ENCODE measurements around the gene ANP32E. TPM values are rescaled to one million over a fixed set of nuclear protein-coding genes. Genes with fewer than 3 reads are reported as not detected.

The ANP32E gene
- total RNA-seq, 1 donor from 2014 or later, result 48.9 TPM

- peaks cover 54% of the 10 kb centered on the region for H3K79me2 ChIP-seq (ENCODE audit: insufficient read depth, low read length)
- H3K27me3 Mint-ChIP-seq (ENCODE audit: low read depth, unreplicated experiment), result no peaks in the 10 kb centered on the region
Observed at GRCh38 chr1:150235294-150235851, 539 bp downstream of the ANP32E start.

DNA sequence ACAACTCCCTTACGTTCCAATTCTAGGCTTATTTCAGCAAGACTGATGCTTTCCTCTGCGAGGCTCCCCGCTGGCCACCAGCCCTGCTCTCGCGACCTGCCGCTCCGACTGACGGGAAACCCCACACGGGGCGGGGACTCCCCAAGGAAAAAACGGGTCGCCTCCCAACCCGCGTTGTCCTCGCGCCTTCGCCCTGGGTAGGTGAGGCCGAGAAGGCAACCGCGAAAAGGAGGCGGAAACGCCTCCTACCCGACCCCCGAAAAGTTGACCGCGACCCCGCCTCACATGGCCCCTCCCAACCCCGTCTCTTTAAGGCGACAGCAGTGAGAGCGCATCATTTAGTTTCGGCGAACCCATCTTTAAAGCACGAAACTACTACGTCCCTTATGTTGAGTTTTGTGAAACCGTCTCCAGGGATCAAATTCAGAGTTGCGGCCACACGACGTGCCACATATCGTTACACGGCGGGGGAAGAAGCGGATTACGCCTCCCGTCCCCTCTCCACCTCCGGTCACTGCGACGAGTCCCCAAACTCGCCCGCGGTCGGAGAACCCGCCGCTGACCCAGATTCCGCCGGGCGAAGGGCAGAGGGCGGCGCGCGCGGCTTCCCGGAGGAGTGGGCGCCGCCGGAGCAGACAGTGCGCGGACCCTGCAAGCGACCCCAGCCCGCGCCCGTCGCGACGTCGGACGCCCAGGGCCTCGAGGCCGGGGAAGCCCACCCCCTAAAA, 1.2 kb downstream of the ANP32E start:
- H3K27ac ChIP-seq (ENCODE audit: low read depth, low read length), result peak overlapping the region; percentile 82
- no peak for TF ChIP-seq EZH2 (IDR thresholded peaks at IDR 0.05; ENCODE audit: insufficient read depth, low read length)
- TF ChIP-seq, protein P1, sequence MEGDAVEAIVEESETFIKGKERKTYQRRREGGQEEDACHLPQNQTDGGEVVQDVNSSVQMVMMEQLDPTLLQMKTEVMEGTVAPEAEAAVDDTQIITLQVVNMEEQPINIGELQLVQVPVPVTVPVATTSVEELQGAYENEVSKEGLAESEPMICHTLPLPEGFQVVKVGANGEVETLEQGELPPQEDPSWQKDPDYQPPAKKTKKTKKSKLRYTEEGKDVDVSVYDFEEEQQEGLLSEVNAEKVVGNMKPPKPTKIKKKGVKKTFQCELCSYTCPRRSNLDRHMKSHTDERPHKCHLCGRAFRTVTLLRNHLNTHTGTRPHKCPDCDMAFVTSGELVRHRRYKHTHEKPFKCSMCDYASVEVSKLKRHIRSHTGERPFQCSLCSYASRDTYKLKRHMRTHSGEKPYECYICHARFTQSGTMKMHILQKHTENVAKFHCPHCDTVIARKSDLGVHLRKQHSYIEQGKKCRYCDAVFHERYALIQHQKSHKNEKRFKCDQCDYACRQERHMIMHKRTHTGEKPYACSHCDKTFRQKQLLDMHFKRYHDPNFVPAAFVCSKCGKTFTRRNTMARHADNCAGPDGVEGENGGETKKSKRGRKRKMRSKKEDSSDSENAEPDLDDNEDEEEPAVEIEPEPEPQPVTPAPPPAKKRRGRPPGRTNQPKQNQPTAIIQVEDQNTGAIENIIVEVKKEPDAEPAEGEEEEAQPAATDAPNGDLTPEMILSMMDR (IDR thresholded peaks at IDR 0.05; ENCODE audit: insufficient read depth, low read depth, low read length), result no peak
- Mint-ChIP-seq H3K27me3 (ENCODE audit: low read depth, unreplicated experiment) (no peaks in the 10 kb centered on the region), H3K4me3 (ENCODE audit: unreplicated experiment) (peak overlapping the region; percentile 98), H3K4me1 (ENCODE audit: low read depth, unreplicated experiment) (no peaks in the 10 kb centered on the region), H3K36me3 (ENCODE audit: low read depth, unreplicated experiment) (no peaks in the 10 kb centered on the region), H3K27ac (ENCODE audit: unreplicated experiment) (peak overlapping the region; percentile 91), H3K9me3 (ENCODE audit: unreplicated experiment) (no peaks in the 10 kb centered on the region)
- FAIRE-seq, result no peak
- no peaks in the 10 kb centered on the region for H3K9me3 ChIP-seq (ENCODE audit: insufficient read depth, low read depth, low read length)
- peak overlapping the region; percentile 75 for H2AFZ ChIP-seq (ENCODE audit: low read depth, low read length)
- H4K20me1 ChIP-seq (ENCODE audit: insufficient read depth, low read length), result peaks cover 7% of the 10 kb centered on the region
- peaks cover 58% of the 10 kb centered on the region for H3K79me2 ChIP-seq (ENCODE audit: insufficient read depth, low read length)
- peaks cover 11% of the 10 kb centered on the region for H3K4me1 ChIP-seq (ENCODE audit: insufficient read depth, low read length)
- H3K4me3 ChIP-seq (ENCODE audit: insufficient read depth, low read depth, low read length), result peak overlapping the region; percentile 89
- peak; percentile 44 for DNase-seq (ENCODE audit: low read depth)
- peak overlapping the region; percentile 94 for H3K9ac ChIP-seq (ENCODE audit: low read length)
- peak overlapping the region; percentile 88 for H3K4me2 ChIP-seq (ENCODE audit: low read length)
- H3K27me3 ChIP-seq (ENCODE audit: insufficient read depth, low read length), result no peaks in the 10 kb centered on the region
- H3K36me3 ChIP-seq (ENCODE audit: insufficient read depth, low read length), result peaks cover 5% of the 10 kb centered on the region

More at GRCh38 chr1:150235294-150235851, 539 bp downstream of the ANP32E start:
- no peak for TF ChIP-seq EZH2 (IDR thresholded peaks at IDR 0.05; ENCODE audit: insufficient read depth, low read length)
- TF ChIP-seq, protein P1 (IDR thresholded peaks at IDR 0.05; ENCODE audit: insufficient read depth, low read depth, low read length), result no peak
- FAIRE-seq (no peak), DNase-seq (ENCODE audit: low read depth) (no peak)
- peaks cover 11% of the 10 kb centered on the region for H3K4me1 ChIP-seq (ENCODE audit: insufficient read depth, low read length)
- no peaks in the 10 kb centered on the region for H3K9me3 Mint-ChIP-seq (ENCODE audit: unreplicated experiment)
- peaks cover 5% of the 10 kb centered on the region for H3K36me3 ChIP-seq (ENCODE audit: insufficient read depth, low read length)
- H3K4me3 Mint-ChIP-seq (ENCODE audit: unreplicated experiment), result no peak overlapping the region
- peak overlapping the region; percentile 82 for H3K27ac ChIP-seq (ENCODE audit: low read depth, low read length)
- H3K9ac ChIP-seq (ENCODE audit: low read length), result peak overlapping the region; percentile 94
- H3K9me3 ChIP-seq (ENCODE audit: insufficient read depth, low read depth, low read length), result no peaks in the 10 kb centered on the region
- no peaks in the 10 kb centered on the region for H3K27me3 ChIP-seq (ENCODE audit: insufficient read depth, low read length)
- peaks cover 7% of the 10 kb centered on the region for H4K20me1 ChIP-seq (ENCODE audit: insufficient read depth, low read length)
- H3K4me3 ChIP-seq (ENCODE audit: insufficient read depth, low read depth, low read length), result peak overlapping the region; percentile 89
- no peak overlapping the region for H3K27ac Mint-ChIP-seq (ENCODE audit: unreplicated experiment)
- H2AFZ ChIP-seq (ENCODE audit: low read depth, low read length), result peak overlapping the region; percentile 75
- peak overlapping the region; percentile 88 for H3K4me2 ChIP-seq (ENCODE audit: low read length)
- H3K36me3 Mint-ChIP-seq (ENCODE audit: low read depth, unreplicated experiment), result no peaks in the 10 kb centered on the region
- H3K4me1 Mint-ChIP-seq (ENCODE audit: low read depth, unreplicated experiment), result no peaks in the 10 kb centered on the region

GRCh38 chr1:150234309-150234565, 1.7 kb downstream of the ANP32E start:
- H3K27me3 ChIP-seq (ENCODE audit: insufficient read depth, low read length), result no peaks in the 10 kb centered on the region
- H3K4me2 ChIP-seq (ENCODE audit: low read length), result peak overlapping the region; percentile 88
- DNase-seq (ENCODE audit: low read depth) (no peak), FAIRE-seq (no peak)
- Mint-ChIP-seq H3K27me3 (ENCODE audit: low read depth, unreplicated experiment) (no peaks in the 10 kb centered on the region), H3K4me1 (ENCODE audit: low read depth, unreplicated experiment) (no peaks in the 10 kb centered on the region), H3K27ac (ENCODE audit: unreplicated experiment) (peak overlapping the region; percentile 91), H3K4me3 (ENCODE audit: unreplicated experiment) (peak overlapping the region; percentile 98), H3K9me3 (ENCODE audit: unreplicated experiment) (no peaks in the 10 kb centered on the region), H3K36me3 (ENCODE audit: low read depth, unreplicated experiment) (no peaks in the 10 kb centered on the region)
- peak overlapping the region; percentile 75 for H2AFZ ChIP-seq (ENCODE audit: low read depth, low read length)
- H3K27ac ChIP-seq (ENCODE audit: low read depth, low read length), result peak overlapping the region; percentile 82
- H3K9ac ChIP-seq (ENCODE audit: low read length), result peak overlapping the region; percentile 94
- H3K4me1 ChIP-seq (ENCODE audit: insufficient read depth, low read length), result peaks cover 11% of the 10 kb centered on the region
- peaks cover 58% of the 10 kb centered on the region for H3K79me2 ChIP-seq (ENCODE audit: insufficient read depth, low read length)
- peak overlapping the region; percentile 89 for H3K4me3 ChIP-seq (ENCODE audit: insufficient read depth, low read depth, low read length)
- H3K9me3 ChIP-seq (ENCODE audit: insufficient read depth, low read depth, low read length), result no peaks in the 10 kb centered on the region
- TF ChIP-seq EZH2 (IDR thresholded peaks at IDR 0.05; ENCODE audit: insufficient read depth, low read length), result no peak
- TF ChIP-seq, protein P1 (IDR thresholded peaks at IDR 0.05; ENCODE audit: insufficient read depth, low read depth, low read length), result no peak
- H3K36me3 ChIP-seq (ENCODE audit: insufficient read depth, low read length), result peaks cover 7% of the 10 kb centered on the region
- peaks cover 7% of the 10 kb centered on the region for H4K20me1 ChIP-seq (ENCODE audit: insufficient read depth, low read length)
